ENCODE data around the gene ADCY9.

- TF ChIP-seq SIN3A (IDR thresholded peaks at IDR 0.05; ENCODE audit: borderline replicate concordance, insufficient read depth, low read length) (no peak), POLR2AphosphoS5 (IDR thresholded peaks at IDR 0.05; ENCODE audit: low read depth, low read length) (no peak), TAF1 (IDR thresholded peaks at IDR 0.05; ENCODE audit: borderline replicate concordance, insufficient read depth, low read length) (no peak), REST (IDR thresholded peaks at IDR 0.05; ENCODE audit: insufficient read depth in 1 of 2, low read depth in 2 of 2, low read length in 2 of 2) (no peak)
These were observed 10.4 kb downstream of the ADCY9 start for GRCh38 chr16:4105848-4106247.
